HG02981 (cell line): ENCODE measurements around the gene NEK11.

Source experiments
- ATAC-seq: cut with Tn5 transposase; IDR thresholded peaks from one replicate; pipeline ENCODE4 v1.9.1; 2021; ENCODE audit warnings: mild to moderate bottlenecking, moderate library complexity; ENCODE audit not compliant: unreplicated experiment

NEK11 gene, protein sequence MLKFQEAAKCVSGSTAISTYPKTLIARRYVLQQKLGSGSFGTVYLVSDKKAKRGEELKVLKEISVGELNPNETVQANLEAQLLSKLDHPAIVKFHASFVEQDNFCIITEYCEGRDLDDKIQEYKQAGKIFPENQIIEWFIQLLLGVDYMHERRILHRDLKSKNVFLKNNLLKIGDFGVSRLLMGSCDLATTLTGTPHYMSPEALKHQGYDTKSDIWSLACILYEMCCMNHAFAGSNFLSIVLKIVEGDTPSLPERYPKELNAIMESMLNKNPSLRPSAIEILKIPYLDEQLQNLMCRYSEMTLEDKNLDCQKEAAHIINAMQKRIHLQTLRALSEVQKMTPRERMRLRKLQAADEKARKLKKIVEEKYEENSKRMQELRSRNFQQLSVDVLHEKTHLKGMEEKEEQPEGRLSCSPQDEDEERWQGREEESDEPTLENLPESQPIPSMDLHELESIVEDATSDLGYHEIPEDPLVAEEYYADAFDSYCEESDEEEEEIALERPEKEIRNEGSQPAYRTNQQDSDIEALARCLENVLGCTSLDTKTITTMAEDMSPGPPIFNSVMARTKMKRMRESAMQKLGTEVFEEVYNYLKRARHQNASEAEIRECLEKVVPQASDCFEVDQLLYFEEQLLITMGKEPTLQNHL

GRCh38 chr3:131026321-131027151 is at the start of gene NEK11, which contains the start of gene ASTE1:
TSS of gene NEK11 (plus strand) at chr3:131026877. CDS start at chr3:131029709, 2,832 bp downstream.
TSS of gene ASTE1 (minus strand) at chr3:131026825. CDS start at chr3:131025306, 1,519 bp downstream.
- peak; percentile 98 for ATAC-seq

DNA sequence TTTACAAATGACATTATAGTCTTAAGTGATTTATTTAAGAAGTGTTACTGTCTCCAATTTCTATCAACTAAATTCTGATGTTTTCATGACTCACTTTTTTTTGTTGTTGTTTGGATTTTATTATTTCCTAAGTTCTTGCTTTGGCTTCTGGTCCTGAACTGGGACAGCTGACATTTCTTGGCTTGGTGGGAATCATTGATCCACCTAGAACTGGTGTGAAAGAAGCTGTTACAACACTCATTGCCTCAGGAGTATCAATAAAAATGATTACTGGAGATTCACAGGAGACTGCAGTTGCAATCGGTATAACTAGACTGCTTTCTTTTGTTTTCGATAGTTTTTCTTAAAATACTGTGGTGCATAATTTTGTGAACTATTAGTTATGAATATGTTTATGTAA is 47.6 kb upstream of the NEK11 start:
- no peak for ATAC-seq

DNA sequence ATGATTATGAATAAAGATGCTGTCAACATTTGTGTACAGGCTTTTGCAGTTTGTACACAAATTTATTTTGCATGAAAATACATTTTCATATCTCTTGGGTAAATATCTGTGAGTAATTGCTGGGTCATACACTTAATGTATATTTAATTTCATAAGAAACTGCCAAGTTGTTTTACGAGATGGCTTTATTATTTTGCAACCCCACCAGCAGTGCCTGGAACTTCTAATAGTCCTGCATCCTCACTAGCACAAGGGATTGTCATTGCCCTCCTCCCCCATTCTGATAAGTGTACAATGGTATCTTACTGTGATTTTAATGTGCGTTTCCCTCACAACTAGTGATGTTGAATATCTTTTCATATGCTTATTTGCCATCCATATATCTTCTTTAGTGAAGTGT is 45.2 kb upstream of the NEK11 start:
- ATAC-seq: no peak

DNA sequence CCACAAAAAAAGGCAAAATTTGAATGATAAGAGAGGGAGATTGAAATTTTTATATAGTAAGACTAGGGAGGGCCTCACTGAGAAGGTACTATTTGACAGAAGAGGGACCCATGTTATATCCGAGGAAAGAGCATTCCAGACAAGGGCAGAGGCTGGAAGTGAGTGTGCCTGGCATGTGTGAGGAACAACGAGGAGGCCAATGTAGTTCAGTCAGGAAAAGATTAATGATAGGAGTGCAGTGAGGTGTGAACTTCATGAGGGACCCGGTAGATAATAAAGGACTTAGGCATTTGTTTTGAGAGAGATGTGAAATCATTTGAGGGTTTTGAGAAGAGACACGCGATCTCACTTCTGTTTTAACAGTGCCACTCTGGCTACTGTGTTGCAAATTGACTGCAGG is 36.4 kb upstream of the NEK11 start:
- ATAC-seq: no peak

DNA sequence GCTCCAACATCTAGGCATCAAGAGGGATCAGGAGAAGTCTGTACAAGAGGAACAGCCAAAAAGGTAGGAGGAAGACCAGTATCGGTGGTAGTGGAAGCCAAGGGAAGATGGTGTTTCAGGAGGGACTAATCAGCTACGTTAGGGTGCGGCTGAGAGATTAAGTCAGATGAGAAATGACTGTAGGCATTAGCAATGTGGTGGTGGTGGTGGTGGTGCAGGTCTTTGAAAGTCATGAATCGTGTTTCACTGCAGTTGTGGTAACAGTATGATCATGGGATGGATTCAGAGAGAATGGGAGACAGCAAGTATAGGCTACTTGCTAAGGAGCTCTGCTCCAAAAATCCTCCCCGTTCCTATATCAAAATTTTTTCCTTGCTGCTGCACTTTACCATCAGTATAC is 35.6 kb upstream of the NEK11 start:
- ATAC-seq: no peak

DNA sequence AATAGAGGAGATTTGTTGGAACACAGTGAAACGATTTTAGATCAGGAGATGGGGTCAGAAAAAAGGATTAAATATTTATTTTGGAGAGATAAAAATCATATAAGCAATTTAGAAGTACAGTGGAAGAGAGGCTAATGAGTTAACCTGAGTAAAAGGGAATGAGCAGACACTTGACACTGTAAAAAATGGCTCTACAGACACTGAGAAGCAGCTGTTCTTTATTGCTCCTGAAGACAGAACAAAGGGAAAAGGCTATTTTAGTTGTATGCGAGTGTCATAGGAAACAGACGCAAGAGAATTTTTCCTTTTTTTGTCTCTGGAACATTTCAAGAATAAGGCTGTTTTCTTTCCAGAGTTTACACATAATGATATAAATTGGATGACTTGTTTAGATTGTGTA is 34.3 kb upstream of the NEK11 start:
- ATAC-seq: no peak

DNA sequence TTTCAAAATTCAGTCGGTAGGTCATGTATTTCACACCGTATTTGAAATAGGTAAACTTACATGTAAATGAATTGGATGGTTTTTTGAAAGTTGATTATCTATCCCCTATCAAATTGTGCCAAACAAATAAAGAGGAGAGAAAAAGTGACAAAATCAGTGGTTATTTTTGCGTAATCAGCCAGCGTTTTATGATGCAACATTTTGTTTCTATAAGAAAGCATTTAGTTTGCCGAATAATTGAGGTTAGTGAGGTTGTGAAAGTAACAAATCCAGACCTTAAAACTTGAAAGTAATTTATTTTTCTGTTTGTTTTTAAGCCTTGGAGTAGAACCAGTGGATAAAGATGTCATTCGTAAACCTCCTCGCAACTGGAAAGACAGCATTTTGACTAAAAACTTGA is 29.4 kb upstream of the NEK11 start:
- no peak for ATAC-seq

DNA sequence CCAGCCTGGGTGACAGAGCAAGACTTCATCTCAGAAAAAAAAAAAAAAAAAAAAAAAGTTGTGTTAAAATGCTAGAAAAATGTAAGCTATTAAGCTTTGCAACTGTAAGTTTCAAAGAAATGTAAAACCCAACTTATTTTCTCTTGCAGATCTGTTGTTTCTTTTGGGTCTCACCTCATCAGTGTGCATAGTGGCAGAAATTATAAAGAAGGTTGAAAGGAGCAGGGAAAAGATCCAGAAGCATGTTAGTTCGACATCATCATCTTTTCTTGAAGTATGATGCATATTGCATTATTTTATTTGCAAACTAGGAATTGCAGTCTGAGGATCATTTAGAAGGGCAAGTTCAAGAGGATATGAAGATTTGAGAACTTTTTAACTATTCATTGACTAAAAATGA is 25.6 kb upstream of the NEK11 start:
- ATAC-seq: no peak

- no peak for ATAC-seq
Measured at GRCh38 chr3:131004603-131005002, 22.1 kb upstream of the NEK11 start.

DNA sequence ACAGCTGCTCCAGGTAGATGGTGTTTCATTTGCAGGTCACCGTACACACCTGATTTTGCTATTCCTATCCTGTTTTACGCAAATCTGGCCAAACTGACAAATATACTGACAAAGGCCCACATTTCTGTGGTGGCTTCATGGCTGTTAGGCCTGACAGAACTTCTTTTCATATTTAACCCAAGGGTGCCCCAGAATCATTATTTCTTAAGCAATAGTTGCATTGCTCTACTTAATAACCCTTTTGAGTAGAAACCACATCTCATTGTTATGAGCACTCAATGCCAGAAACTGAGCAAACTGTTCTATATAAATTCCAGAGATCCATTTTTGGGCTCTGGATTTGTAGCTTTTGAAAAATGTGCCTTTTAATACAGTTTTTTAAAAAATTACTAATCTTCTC is 19.4 kb upstream of the NEK11 start:
- no peak for ATAC-seq

GRCh38 chr3:131007782-131008181 is 18.9 kb upstream of the NEK11 start:
- ATAC-seq: no peak

DNA sequence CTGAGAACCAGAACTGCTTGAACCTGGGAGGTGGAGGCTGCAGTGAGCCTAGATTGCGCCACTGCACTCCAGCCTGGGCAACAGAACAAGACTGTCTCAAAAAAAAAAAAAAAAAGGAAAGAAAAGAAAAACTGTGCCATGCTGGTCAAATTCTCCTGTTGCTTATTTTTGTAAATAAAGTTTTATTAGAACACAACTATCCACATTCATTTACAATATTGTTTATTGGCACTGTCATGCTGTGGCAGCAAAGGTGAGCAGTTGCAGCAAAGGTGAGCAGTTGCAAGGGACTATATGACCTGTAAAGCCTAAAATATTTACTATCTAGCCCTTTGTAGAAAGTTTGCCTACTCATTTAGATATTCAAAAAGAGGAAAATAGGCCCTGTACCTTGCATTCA is 18.4 kb upstream of the NEK11 start:
- no peak for ATAC-seq

GRCh38 chr3:131009698-131010097 is 17.0 kb upstream of the NEK11 start:
- no peak for ATAC-seq

GRCh38 chr3:131018970-131019369 is 7.7 kb upstream of the NEK11 start:
- ATAC-seq: no peak

DNA sequence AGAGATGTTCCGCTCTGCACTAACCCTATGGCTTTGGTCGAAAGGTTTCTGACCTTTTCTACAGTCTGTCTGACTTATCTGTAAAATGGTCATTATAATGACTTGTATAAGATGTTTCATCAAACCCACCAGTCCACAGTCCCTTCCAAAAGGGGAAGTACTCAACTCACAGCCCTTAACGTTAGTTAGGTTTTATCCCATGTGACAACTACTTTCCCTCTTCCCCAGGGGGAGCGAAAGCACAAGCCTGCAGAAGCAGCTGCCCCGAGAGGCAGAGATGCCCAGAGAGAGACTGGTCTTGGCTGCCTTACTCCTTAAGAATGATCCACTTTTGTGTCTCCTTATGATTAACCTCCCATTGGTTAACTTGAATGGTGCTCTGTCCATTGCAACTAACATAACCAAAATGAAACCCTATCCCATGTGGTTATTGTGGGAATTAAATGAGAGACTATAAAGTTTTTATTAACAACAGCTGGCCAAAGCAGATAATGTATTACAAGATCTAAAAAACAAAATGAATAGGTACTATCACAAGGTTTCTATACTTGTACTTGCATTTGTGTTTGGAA is 6.5 kb upstream of the NEK11 start:
- peak; percentile 69 for ATAC-seq

GRCh38 chr3:131025539-131025938 is 1.1 kb upstream of the NEK11 start:
- no peak for ATAC-seq

DNA sequence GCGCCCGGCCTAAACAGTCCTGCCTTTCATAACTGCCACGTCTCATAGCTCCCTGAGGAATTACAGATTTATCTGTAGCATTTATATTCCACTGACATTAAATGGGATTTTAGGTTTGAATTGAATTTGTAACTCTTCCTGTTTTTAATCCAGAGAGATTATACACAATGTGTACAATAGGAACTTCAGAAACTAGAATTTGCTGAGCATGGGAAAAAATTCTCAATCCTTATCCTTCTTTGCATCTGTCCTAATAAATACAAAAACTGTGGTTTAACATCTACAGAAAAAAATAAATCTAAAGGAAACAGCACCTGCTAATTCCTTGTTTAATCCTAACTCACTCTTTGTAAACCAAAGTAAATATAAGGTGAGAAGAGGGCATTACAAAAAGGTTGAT is 2.2 kb downstream of the NEK11 start:
- ATAC-seq: no peak

- no peak for ATAC-seq
Measured at GRCh38 chr3:131031660-131032059, 5.0 kb downstream of the NEK11 start.

GRCh38 chr3:131033480-131034080 is 6.9 kb downstream of the NEK11 start:
- ATAC-seq: peak; percentile 67

DNA sequence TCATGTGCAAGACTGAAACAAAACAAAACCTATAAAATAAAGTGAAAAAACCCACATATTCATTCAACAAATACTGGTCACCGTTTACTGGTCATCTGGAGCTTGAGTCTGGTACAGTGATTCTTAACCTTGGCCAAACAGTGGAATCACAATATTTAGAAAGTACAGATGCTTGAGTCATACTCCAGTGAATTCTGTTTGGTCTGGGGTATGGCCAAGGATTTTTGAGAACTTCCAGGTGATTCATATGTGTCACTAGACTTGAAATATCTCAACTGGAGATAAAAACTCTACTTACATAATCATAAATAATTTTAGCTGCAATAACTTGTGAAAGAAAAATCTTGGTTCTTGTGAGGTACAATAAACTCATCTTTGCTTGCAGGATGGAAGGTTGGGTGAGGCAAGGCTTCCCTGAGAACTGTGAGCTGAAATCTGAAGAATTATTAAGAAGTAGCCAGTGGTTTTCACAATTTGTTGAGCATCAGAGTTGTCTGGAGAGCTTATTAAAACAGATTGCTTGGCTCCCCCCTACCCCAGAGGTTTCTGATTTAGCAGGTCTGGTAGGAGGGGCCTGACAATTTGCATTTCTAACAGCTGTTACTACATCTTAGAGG is 9.6 kb downstream of the NEK11 start:
- no peak for ATAC-seq
